GM19438 (cell line): ENCODE results near the gene OR52E5.

ENCODE experiments used
- ATAC-seq: cut with Tn5 transposase; IDR thresholded peaks from one replicate; pipeline ENCODE4 v1.9.1; 2021; ENCODE audit warnings: low read depth; ENCODE audit not compliant: unreplicated experiment

The OR52E5 gene

GRCh38 chr11:5932671-5933070 lies 39.7 kb downstream of the OR52E5 start:
- ATAC-seq = no peak

DNA sequence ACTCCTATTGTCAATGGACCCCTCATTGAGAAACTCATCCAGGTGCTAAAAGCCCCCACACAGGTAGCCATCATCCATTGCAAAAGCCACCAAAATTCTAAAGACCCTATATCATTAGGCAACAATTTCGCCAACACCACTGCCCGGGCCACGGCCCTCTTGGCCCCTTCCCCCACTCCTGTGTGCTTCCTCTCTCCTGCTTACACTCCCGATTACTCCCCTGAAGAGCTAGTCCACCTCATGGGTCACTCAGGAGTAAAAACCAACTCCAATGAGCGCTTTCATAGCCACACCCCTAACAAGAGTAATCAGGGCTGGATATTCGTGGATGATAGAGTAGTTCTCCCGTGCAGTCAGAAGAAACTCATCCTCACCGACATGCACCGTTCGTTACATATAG lies 40.1 kb downstream of the OR52E5 start:
- no peak for ATAC-seq

DNA sequence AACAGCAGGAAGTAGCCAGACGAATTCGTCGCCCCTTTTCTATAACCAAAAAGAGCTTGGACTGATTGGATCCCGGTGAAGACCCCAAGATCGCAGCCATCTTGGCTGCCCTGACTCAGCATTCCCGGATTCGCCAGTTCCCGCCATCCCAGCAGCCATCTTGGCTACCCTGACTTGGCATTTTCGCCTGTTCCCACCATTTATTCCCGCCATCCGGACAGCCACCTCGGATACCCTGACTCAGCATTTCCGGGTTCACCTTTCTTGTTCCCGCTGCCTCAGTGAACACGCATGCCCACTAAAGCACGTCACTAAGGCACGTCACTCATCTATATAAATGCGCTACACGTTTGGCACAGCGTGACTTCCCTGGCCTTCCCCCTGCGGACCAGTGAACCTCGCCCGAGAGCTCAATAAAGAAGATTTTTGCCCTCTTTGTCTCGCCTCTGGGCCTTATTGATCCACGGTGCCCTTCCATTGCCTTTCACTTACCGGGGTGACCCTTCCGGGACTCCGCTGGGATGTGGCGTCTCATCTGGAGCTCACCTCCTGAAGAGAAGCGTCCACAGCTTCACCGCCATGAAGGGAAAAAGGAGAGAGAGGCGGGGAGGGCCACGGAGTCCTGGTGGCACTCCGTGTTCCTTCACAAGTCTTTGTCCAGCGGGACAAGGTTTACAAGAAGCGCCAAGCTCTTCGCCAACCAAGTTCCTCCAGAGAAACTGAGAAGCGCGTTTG lies 45.0 kb downstream of the OR52E5 start:
- ATAC-seq = no peak

- no peak for ATAC-seq
Observed at GRCh38 chr11:5938603-5938965, 45.6 kb downstream of the OR52E5 start.

- ATAC-seq = no peak
Observed at GRCh38 chr11:5940748-5941147, 47.7 kb downstream of the OR52E5 start.

- no peak for ATAC-seq
Observed at GRCh38 chr11:5941951-5942350, 48.9 kb downstream of the OR52E5 start, which contains the start of gene OR56A3. Gene OR56A3, plus strand, starts transcription at chr11:5942251. Its CDS starts 5,096 bp downstream, at chr11:5947347.
